HG03460 (cell line): ENCODE measurements around the gene NAV2.

Experiments
- ATAC-seq: cut with Tn5 transposase; IDR thresholded peaks from one replicate; pipeline ENCODE4 v1.9.1; 2021; ENCODE audit not compliant: unreplicated experiment

Gene NAV2

GRCh38 chr11:19803506-19803998, 90.9 kb downstream of the NAV2 start:
- no peak for ATAC-seq

GRCh38 chr11:19805376-19805775, 92.7 kb downstream of the NAV2 start:
- ATAC-seq, result no peak

- ATAC-seq, result no peak
Observed at GRCh38 chr11:19805827-19806226, 93.2 kb downstream of the NAV2 start.

GRCh38 chr11:19806251-19806650, 93.6 kb downstream of the NAV2 start:
- no peak for ATAC-seq

GRCh38 chr11:19808076-19808911, 95.7 kb downstream of the NAV2 start:
- no peak for ATAC-seq

GRCh38 chr11:19810852-19811251, 98.2 kb downstream of the NAV2 start:
- no peak for ATAC-seq

- no peak for ATAC-seq
Observed at GRCh38 chr11:19811380-19811779, 98.7 kb downstream of the NAV2 start.

- ATAC-seq, result no peak
Observed at GRCh38 chr11:19812096-19812495, 99.5 kb downstream of the NAV2 start.

GRCh38 chr11:19812710-19813109, 100.1 kb downstream of the NAV2 start:
- no peak for ATAC-seq

- no peak for ATAC-seq
Observed at GRCh38 chr11:19813158-19813879, 100.7 kb downstream of the NAV2 start.

- ATAC-seq, result no peak
Observed at GRCh38 chr11:19814421-19814820, 101.8 kb downstream of the NAV2 start.

- ATAC-seq, result no peak
Observed at GRCh38 chr11:19816040-19816439, 103.4 kb downstream of the NAV2 start.

- ATAC-seq, result no peak
Observed at GRCh38 chr11:19816817-19817216, 104.2 kb downstream of the NAV2 start.

GRCh38 chr11:19817265-19817851, 104.7 kb downstream of the NAV2 start:
- ATAC-seq, result no peak

- no peak for ATAC-seq
Observed at GRCh38 chr11:19817870-19818269, 105.2 kb downstream of the NAV2 start.

- ATAC-seq, result no peak
Observed at GRCh38 chr11:19818619-19819018, 106.0 kb downstream of the NAV2 start.

- no peak for ATAC-seq
Observed at GRCh38 chr11:19819148-19819547, 106.5 kb downstream of the NAV2 start.

GRCh38 chr11:19820100-19820499, 107.5 kb downstream of the NAV2 start:
- ATAC-seq, result no peak

GRCh38 chr11:19821412-19821875, 108.8 kb downstream of the NAV2 start:
- ATAC-seq, result no peak

GRCh38 chr11:19821993-19822392, 109.4 kb downstream of the NAV2 start:
- ATAC-seq, result no peak

- ATAC-seq, result no peak
Observed at GRCh38 chr11:19822531-19822930, 109.9 kb downstream of the NAV2 start.

GRCh38 chr11:19826606-19827005, 114.0 kb downstream of the NAV2 start:
- ATAC-seq, result no peak
